Measurements from ENCODE around the gene TMEM59L. TPM values are rescaled to one million over a fixed set of nuclear protein-coding genes. Genes with fewer than 3 reads are reported as not detected.

The TMEM59L gene
- total RNA-seq, 2 experiments from 2014 or later: 0.19 TPM; not detected in 1

GRCh38 chr19:18667531-18668251 lies 55.0 kb downstream of the TMEM59L start:
- Mint-ChIP-seq H3K4me3 (no peak overlapping the region), H3K9me3 (no peaks in the 10 kb centered on the region), H3K27me3 (no peaks in the 10 kb centered on the region), H3K4me1 (peaks cover 10% of the 10 kb centered on the region), H3K36me3 (peaks cover 3% of the 10 kb centered on the region), H3K27ac (no peak overlapping the region)
- ATAC-seq (ENCODE audit: low read depth) (no peak), DNase-seq (no peak)
- POLR2A ChIA-PET: no interaction called here

GRCh38 chr19:18668252-18668631 lies 55.6 kb downstream of the TMEM59L start:
- Mint-ChIP-seq H3K36me3 (peaks cover 3% of the 10 kb centered on the region), H3K4me3 (no peak overlapping the region), H3K4me1 (peaks cover 9% of the 10 kb centered on the region), H3K27ac (no peak overlapping the region), H3K27me3 (no peaks in the 10 kb centered on the region), H3K9me3 (no peaks in the 10 kb centered on the region)
- DNase-seq: no peak
- POLR2A ChIA-PET: no interaction called here
- ATAC-seq (ENCODE audit: low read depth): no peak

- H3K9me3 Mint-ChIP-seq: no peaks in the 10 kb centered on the region
- POLR2A ChIA-PET: no interaction called here
Measured at GRCh38 chr19:18668744-18669523, 56.3 kb downstream of the TMEM59L start.

GRCh38 chr19:18669524-18669817 lies 56.8 kb downstream of the TMEM59L start:
- no peak overlapping the region for H3K27ac Mint-ChIP-seq

More at GRCh38 chr19:18668744-18669523, 56.3 kb downstream of the TMEM59L start:
- peaks cover 4% of the 10 kb centered on the region for H3K4me1 Mint-ChIP-seq
- ATAC-seq (ENCODE audit: low read depth) (no peak), DNase-seq (no peak)
- no peak overlapping the region for H3K27ac Mint-ChIP-seq
- no peaks in the 10 kb centered on the region for H3K27me3 Mint-ChIP-seq
- H3K36me3 Mint-ChIP-seq: peaks cover 3% of the 10 kb centered on the region
- H3K4me3 Mint-ChIP-seq: no peak overlapping the region

GRCh38 chr19:18669883-18670282 lies 57.2 kb downstream of the TMEM59L start:
- no peak overlapping the region for H3K4me3 Mint-ChIP-seq
- DNase-seq (no peak), ATAC-seq (ENCODE audit: low read depth) (no peak)
- no peaks in the 10 kb centered on the region for H3K27me3 Mint-ChIP-seq
- no peaks in the 10 kb centered on the region for H3K9me3 Mint-ChIP-seq
- POLR2A ChIA-PET: no interaction called here
- peaks cover 3% of the 10 kb centered on the region for H3K36me3 Mint-ChIP-seq
- no peak overlapping the region for H3K27ac Mint-ChIP-seq
- no peaks in the 10 kb centered on the region for H3K4me1 Mint-ChIP-seq

More at GRCh38 chr19:18669524-18669817, 56.8 kb downstream of the TMEM59L start:
- DNase-seq (no peak), ATAC-seq (ENCODE audit: low read depth) (no peak)
- Mint-ChIP-seq H3K4me1 (no peaks in the 10 kb centered on the region), H3K9me3 (no peaks in the 10 kb centered on the region), H3K4me3 (no peak overlapping the region), H3K36me3 (peaks cover 3% of the 10 kb centered on the region), H3K27me3 (no peaks in the 10 kb centered on the region)
- POLR2A ChIA-PET: no interaction called here

GRCh38 chr19:18670312-18670711 lies 57.6 kb downstream of the TMEM59L start:
- H3K4me1 Mint-ChIP-seq: no peaks in the 10 kb centered on the region
- H3K9me3 Mint-ChIP-seq: no peaks in the 10 kb centered on the region
- peaks cover 3% of the 10 kb centered on the region for H3K36me3 Mint-ChIP-seq
- no peak overlapping the region for H3K27ac Mint-ChIP-seq
- POLR2A ChIA-PET: no interaction called here
- DNase-seq (no peak), ATAC-seq (ENCODE audit: low read depth) (no peak)
- H3K27me3 Mint-ChIP-seq: no peaks in the 10 kb centered on the region
- no peak overlapping the region for H3K4me3 Mint-ChIP-seq

Other genes starting within 250 kb of the TMEM59L start
- gene GDF15, start 226.7 kb upstream of the TMEM59L start, total RNA-seq: under 1 TPM; 0.34 to 0.75 TPM
- 1 to 10 TPM; 1.2 to 1.6 TPM for gene LRRC25, start 215.2 kb upstream of the TMEM59L start, total RNA-seq
- gene SSBP4, start 193.5 kb upstream of the TMEM59L start, total RNA-seq: 100 to 1,000 TPM; 152 to 158 TPM
- gene ISYNA1, start 174.7 kb upstream of the TMEM59L start, total RNA-seq: 10 to 100 TPM; 39.6 to 43.4 TPM
- 10 to 100 TPM; 28.5 to 31.2 TPM for gene ELL, start 90.8 kb upstream of the TMEM59L start, total RNA-seq
- gene FKBP8, start 69.3 kb upstream of the TMEM59L start, total RNA-seq: 100 to 1,000 TPM; 261 to 275 TPM
- gene KXD1, start 55.0 kb upstream of the TMEM59L start, total RNA-seq: 100 to 1,000 TPM in 1 of 2 experiments, 10 to 100 TPM in 1; 96.7 to 105 TPM
- gene UBA52, start 41.0 kb upstream of the TMEM59L start, total RNA-seq: 1,000 to 10,000 TPM; 1,538 to 1,547 TPM
- 100 to 1,000 TPM; 105 to 109 TPM for gene REX1BD, start 24.1 kb upstream of the TMEM59L start, total RNA-seq
- gene CRLF1, start 6.1 kb upstream of the TMEM59L start, total RNA-seq: not detected
- gene KLHL26, start 24.2 kb downstream of the TMEM59L start, total RNA-seq: 10 to 100 TPM; 13.6 to 14.3 TPM
- 10 to 100 TPM; 10.3 to 11.8 TPM for gene CRTC1, start 70.8 kb downstream of the TMEM59L start, total RNA-seq
- gene COMP, start 178.4 kb downstream of the TMEM59L start, total RNA-seq: not detected
- gene UPF1, start 219.1 kb downstream of the TMEM59L start, total RNA-seq: 10 to 100 TPM; 90.4 to 93.2 TPM

Data from activated naive CD8-positive, alpha-beta T cell treated with anti-CD3 and anti-CD28 coated beads, Interleukin-2, amount 10 ng/mL, durations not matched to agents 7 days and 5 days (primary cell).